HG03060 (cell line): Measurements from ENCODE around the gene STK35.
A peak's percentile ranks its signal among the peaks of the same experiment; 100 is the strongest.

Source experiments
- ATAC-seq: cut with Tn5 transposase; IDR thresholded peaks from one replicate; pipeline ENCODE4 v1.9.1; 2021; ENCODE audit warnings: low read depth, moderate number of reproducible peaks; ENCODE audit not compliant: unreplicated experiment

STK35 gene

GRCh38 chr20:2101057-2101864 is at the start of gene STK35:
Gene STK35, plus strand, starts transcription at chr20:2101827. Its CDS starts 55 bp downstream, at chr20:2101882.
- ATAC-seq, result peak; percentile 28

- no peak for ATAC-seq
Measured at GRCh38 chr20:2051946-2052345, 49.7 kb upstream of the STK35 start.

- no peak for ATAC-seq
Measured at GRCh38 chr20:2052741-2053140, 48.9 kb upstream of the STK35 start.

GRCh38 chr20:2053615-2054014 is 48.0 kb upstream of the STK35 start:
- no peak for ATAC-seq

DNA sequence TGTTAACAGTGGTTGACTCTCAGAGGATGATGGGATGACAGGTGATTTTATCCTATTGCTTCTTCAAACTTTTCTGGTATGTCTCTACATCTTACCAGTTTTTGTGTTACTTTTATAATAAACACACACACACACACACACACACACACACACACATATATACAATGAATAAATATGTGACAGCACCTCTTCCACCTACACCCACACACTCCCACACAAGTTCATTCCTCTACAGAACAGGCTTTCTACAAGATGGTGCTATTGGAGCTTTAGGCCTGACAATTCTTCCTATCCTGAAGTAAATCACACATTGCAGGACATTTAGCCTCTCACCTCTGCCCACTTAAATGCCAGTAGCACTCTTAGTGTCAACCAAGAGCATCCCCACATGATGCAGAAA is 46.7 kb upstream of the STK35 start:
- ATAC-seq, result no peak

DNA sequence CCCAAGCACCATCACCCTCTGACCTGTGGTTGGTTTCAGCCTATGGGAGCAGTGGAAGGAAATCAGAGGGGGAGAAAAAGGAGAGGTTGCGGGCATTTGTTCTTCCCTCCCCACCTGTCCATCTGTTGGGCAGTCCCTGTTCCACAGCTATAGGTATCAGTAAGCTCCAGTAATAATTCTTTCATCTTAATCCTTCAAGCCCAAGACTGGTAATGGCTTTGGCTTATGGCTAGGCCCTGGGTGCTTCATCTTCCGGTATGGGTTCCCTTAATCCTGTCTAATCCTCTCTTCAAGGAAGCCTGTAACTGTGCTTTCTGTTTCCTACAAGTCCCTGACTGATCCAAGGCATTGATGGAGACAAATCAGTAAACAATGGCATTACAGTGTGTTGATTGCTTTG is 42.2 kb upstream of the STK35 start:
- no peak for ATAC-seq

GRCh38 chr20:2065099-2065498 is 36.5 kb upstream of the STK35 start:
- no peak for ATAC-seq

- no peak for ATAC-seq
Measured at GRCh38 chr20:2066461-2067122, 35.0 kb upstream of the STK35 start.

- no peak for ATAC-seq
Measured at GRCh38 chr20:2080532-2081224, 20.9 kb upstream of the STK35 start.

- no peak for ATAC-seq
Measured at GRCh38 chr20:2084703-2085102, 16.9 kb upstream of the STK35 start.

GRCh38 chr20:2086177-2086979 is 15.2 kb upstream of the STK35 start:
- ATAC-seq, result no peak

DNA sequence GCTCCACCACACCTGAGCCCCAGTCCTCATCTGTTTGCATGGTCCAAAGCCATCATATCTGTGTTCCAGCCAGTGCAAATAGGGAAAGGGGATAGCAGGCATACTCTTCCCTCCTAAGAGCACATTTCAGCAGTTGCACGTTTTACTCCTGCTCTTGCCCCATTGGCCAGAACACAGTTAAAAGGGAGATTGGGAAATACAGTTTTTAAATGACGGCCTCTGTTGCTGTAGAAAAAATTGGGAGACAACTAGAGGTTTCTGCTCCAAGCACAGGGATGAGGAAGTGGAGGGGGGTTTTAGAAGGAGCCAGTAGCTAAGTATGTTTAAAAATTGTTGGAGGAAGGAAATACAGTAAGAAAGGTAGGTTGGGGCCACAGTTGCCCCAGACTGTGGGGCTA is 14.6 kb upstream of the STK35 start:
- ATAC-seq, result no peak

DNA sequence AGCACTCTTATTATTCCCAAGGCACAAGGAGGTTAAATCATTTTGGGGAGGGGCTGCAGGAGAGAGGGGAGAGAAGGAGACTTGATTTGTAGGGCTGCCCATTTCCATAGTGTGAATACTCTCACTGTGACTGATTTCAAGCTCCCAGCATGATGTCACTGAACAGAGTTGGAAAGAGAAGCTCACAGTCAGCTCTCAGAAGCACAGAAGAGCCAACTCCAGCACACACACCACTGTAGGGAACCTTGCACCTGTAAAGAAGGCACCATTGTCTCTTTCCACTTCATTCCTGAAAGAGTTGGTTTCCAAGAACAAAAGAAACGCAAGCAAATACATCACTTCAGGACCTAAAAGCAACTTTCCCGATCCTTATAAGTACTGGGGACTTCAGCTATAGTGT is 12.7 kb upstream of the STK35 start:
- ATAC-seq, result no peak

DNA sequence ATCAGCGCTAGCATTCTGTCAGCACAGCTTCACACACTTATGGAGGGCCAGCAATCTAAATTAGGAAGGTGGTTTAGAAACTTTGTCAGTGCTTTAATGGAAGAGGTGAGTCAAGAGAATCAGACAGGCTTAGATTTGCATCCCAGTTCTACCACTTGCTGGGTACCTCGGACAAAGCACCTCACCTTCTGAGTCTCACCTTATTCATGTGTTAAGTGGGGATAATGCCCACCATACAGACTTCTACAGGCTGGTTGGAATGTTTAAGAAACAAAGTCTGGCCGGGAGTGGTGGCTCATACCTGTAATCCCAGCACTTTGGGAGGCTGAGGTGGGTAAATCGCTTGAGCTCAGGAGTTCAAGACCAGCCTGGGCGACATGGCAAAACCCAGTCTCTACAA is 12.2 kb upstream of the STK35 start:
- ATAC-seq, result no peak

- ATAC-seq, result no peak
Measured at GRCh38 chr20:2093159-2093781, 8.4 kb upstream of the STK35 start.

DNA sequence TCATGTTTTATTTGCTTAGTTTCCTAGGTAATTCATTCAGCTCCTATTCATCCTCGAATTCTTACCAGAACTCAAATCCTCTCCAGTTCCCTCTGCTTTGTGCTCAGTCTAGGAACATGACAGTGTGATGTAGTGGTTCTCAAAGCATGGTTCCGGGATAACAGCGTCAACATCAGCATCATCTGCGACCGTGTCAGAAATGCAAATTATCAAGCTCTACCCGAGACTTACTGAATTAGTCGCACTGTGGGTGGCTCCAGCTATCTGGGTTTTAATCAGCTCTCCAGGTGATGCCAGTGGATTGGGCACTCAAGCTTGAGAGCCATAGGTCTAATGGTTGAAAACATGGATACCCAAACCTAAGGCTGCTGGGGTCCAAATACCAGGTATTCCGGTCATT is 7.7 kb upstream of the STK35 start:
- no peak for ATAC-seq

DNA sequence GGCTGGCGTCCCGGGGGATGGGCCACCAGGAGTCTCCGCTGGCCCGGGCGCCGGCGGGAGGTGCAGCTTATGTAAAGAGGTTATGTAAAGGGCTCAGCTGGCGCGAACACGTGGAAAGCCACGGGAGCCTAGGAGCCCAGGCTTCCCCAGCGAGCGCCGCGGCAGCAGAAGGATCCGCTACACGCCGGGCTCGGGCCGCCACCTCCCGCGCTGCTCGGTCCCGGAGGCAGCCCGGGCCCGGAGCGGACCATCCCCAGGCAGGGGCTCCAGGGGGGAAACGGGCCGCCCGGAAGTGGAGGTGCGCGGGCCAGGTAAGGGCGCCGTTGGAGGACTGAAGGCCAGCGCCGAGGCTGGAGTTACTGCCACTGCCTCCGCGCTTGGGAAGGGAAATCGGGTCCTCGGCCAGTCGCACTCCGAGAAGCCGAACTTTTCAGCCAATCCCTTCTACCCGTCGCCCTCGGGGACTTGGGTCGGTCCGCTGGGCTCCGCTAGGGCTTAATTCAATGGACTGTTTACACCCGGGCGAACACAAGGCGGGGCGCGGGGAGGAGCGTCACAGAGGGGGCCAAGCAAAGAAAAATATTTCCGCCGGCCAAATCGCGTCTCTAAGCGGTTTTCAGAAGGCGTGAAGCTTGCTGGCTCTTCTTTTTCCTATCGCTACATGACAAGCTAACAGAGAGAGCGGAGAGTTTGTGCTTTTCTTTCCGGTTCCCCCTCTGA is 398 bp downstream of the STK35 start:
- ATAC-seq, result peak; percentile 64

- ATAC-seq, result peak; percentile 31
Measured at GRCh38 chr20:2102585-2103460, 1.2 kb downstream of the STK35 start.
